Measurements from ENCODE around the gene CDC7.
A peak's percentile ranks its signal among the peaks of the same experiment; 100 is the strongest.

CDC7 gene

DNA sequence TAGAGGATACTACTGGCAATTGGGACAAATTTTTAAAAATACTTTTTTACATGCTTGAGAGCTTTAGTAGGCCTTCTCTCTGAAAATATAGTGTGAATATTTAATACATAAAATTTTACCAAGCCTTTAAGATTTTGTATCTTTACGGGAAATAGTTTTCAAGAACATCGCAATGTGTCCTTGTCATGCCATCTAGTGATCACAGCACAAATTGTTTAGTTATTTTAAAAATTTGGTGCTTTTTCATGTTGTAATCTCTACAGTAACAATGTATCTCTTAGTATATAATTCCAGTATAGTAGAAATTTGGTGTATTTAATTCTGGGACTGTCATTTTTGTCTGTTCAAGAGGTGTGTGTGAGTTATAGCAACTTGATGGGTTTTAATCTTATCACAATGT is 6.7 kb downstream of the CDC7 start:
- H3F3A ChIP-seq (ENCODE audit: insufficient read depth) = peaks cover 12% of the 10 kb centered on the region
- peaks cover 66% of the 10 kb centered on the region for H3K79me2 ChIP-seq (ENCODE audit: insufficient read depth, low read length)
- no peak overlapping the region for H3K27ac ChIP-seq (ENCODE audit: low read depth, low read length)
- H2AFZ ChIP-seq (ENCODE audit: low read depth, low read length, severe bottlenecking) = no peak overlapping the region
- peak overlapping the region; percentile 31 for H3K4me2 ChIP-seq (ENCODE audit: low read depth, low read length, poor library complexity, severe bottlenecking)
- no peak for TF ChIP-seq EZH2phosphoT487 (conservative IDR thresholded peaks at IDR 0.05; ENCODE audit: low read length)
- TF ChIP-seq, protein P1, sequence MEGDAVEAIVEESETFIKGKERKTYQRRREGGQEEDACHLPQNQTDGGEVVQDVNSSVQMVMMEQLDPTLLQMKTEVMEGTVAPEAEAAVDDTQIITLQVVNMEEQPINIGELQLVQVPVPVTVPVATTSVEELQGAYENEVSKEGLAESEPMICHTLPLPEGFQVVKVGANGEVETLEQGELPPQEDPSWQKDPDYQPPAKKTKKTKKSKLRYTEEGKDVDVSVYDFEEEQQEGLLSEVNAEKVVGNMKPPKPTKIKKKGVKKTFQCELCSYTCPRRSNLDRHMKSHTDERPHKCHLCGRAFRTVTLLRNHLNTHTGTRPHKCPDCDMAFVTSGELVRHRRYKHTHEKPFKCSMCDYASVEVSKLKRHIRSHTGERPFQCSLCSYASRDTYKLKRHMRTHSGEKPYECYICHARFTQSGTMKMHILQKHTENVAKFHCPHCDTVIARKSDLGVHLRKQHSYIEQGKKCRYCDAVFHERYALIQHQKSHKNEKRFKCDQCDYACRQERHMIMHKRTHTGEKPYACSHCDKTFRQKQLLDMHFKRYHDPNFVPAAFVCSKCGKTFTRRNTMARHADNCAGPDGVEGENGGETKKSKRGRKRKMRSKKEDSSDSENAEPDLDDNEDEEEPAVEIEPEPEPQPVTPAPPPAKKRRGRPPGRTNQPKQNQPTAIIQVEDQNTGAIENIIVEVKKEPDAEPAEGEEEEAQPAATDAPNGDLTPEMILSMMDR (IDR thresholded peaks at IDR 0.05; ENCODE audit: insufficient read depth, low read length, poor library complexity, severe bottlenecking) = no peak
- no peaks in the 10 kb centered on the region for H3K9me3 ChIP-seq (ENCODE audit: insufficient read depth, low read length)
- no peak overlapping the region for H3K9ac ChIP-seq (ENCODE audit: low read length)
- H3K36me3 ChIP-seq (ENCODE audit: low read length) = peaks cover 54% of the 10 kb centered on the region
- H3K9me2 ChIP-seq (replicated peaks; ENCODE audit: insufficient read depth, low read length) = no peaks in the 10 kb centered on the region
- no peak overlapping the region for H3K4me3 ChIP-seq (ENCODE audit: insufficient read depth, low read length, poor library complexity, severe bottlenecking)
- peaks cover 9% of the 10 kb centered on the region; the same call in 1 of the 2 replicates for H4K20me1 ChIP-seq (ENCODE audit: low read depth, low read length)
- no peaks in the 10 kb centered on the region for H3K27me3 ChIP-seq (ENCODE audit: low read length)

DNA sequence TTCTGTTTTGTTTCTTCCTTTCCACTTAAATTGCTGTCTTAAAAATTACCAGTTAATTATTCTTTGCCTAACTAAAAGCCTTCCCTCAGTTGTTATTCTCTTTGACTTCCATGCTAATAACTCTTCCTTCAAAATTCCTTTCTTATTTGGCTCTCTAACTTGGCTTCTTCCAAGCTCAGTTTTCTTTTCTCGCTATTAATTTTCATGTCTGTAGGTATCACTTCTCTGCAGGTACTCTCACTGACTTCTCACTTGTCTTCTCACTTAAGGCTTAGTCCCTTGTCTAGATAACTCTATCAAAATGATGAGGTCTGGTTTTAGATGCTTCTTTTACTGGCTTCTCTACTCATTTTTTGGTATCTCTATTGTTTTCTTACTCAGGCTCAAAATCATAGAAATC is 10.1 kb downstream of the CDC7 start:
- no peak overlapping the region for H3K4me2 ChIP-seq (ENCODE audit: low read depth, low read length, poor library complexity, severe bottlenecking)
- no peak overlapping the region for H3K4me3 ChIP-seq (ENCODE audit: insufficient read depth, low read length, poor library complexity, severe bottlenecking)
- no peak overlapping the region for H3K27ac ChIP-seq (ENCODE audit: low read depth, low read length)
- TF ChIP-seq, protein P1 (IDR thresholded peaks at IDR 0.05; ENCODE audit: insufficient read depth, low read length, poor library complexity, severe bottlenecking) = no peak
- peaks cover 73% of the 10 kb centered on the region for H3K36me3 ChIP-seq (ENCODE audit: low read length)
- H2AFZ ChIP-seq (ENCODE audit: low read depth, low read length, severe bottlenecking) = no peak overlapping the region
- no peak overlapping the region for H3K9ac ChIP-seq (ENCODE audit: low read length)
- peaks cover 9% of the 10 kb centered on the region for H3F3A ChIP-seq (ENCODE audit: insufficient read depth)
- no peaks in the 10 kb centered on the region for H3K9me2 ChIP-seq (replicated peaks; ENCODE audit: insufficient read depth, low read length)
- H4K20me1 ChIP-seq (ENCODE audit: low read depth, low read length) = no peaks in the 10 kb centered on the region
- peaks cover 32% of the 10 kb centered on the region for H3K79me2 ChIP-seq (ENCODE audit: insufficient read depth, low read length)
- no peaks in the 10 kb centered on the region for H3K9me3 ChIP-seq (ENCODE audit: insufficient read depth, low read length)
- no peaks in the 10 kb centered on the region for H3K27me3 ChIP-seq (ENCODE audit: low read length)

DNA sequence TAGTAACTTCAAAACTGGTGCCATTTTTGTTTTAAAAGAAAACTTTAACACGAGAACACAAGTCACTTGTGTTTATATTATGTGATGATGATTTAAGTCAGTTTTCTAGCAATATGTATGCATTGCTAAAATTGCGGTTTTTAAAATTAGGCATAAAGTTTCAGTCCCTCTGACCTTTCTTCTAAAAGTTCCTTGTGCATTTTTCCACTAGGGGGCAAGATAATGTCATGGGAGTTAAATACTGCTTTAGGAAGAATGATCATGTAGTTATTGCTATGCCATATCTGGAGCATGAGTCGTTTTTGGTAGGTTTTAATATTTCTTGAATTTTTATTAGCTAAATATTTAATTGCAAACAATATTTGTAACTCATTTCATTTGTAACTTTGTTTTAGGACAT is 10.7 kb downstream of the CDC7 start:
- H4K20me1 ChIP-seq (ENCODE audit: low read depth, low read length) = no peaks in the 10 kb centered on the region
- H3K9me2 ChIP-seq (replicated peaks; ENCODE audit: insufficient read depth, low read length) = no peaks in the 10 kb centered on the region
- H2AFZ ChIP-seq (ENCODE audit: low read depth, low read length, severe bottlenecking) = no peak overlapping the region
- peaks cover 9% of the 10 kb centered on the region for H3F3A ChIP-seq (ENCODE audit: insufficient read depth)
- no peak overlapping the region for H3K4me3 ChIP-seq (ENCODE audit: insufficient read depth, low read length, poor library complexity, severe bottlenecking)
- H3K9me3 ChIP-seq (ENCODE audit: insufficient read depth, low read length) = no peaks in the 10 kb centered on the region
- no peak overlapping the region for H3K27ac ChIP-seq (ENCODE audit: low read depth, low read length)
- no peak overlapping the region for H3K4me2 ChIP-seq (ENCODE audit: low read depth, low read length, poor library complexity, severe bottlenecking)
- H3K36me3 ChIP-seq (ENCODE audit: low read length) = peaks cover 79% of the 10 kb centered on the region
- no peak overlapping the region for H3K9ac ChIP-seq (ENCODE audit: low read length)
- H3K27me3 ChIP-seq (ENCODE audit: low read length) = no peaks in the 10 kb centered on the region
- TF ChIP-seq EZH2phosphoT487 (conservative IDR thresholded peaks at IDR 0.05; ENCODE audit: low read length) = no peak
- TF ChIP-seq, protein P1 (IDR thresholded peaks at IDR 0.05; ENCODE audit: insufficient read depth, low read length, poor library complexity, severe bottlenecking) = no peak
- H3K79me2 ChIP-seq (ENCODE audit: insufficient read depth, low read length) = peaks cover 26% of the 10 kb centered on the region

Measured in SU-DHL-6 (cell line).